CD4-positive, alpha-beta T cell treated with Interleukin-10 for 1 hour (primary cell): ENCODE results near the gene TBC1D3G.
"Not testable (repeated sequence)": the region's sequence is repeated elsewhere in the genome, so short reads cannot be mapped to it uniquely, and the experiment has no call there.

Experiments
- DNase-seq: peaks from one replicate; pipeline ENCODE4 v3.0.0-alpha.2; 2020

Gene TBC1D3G

DNA sequence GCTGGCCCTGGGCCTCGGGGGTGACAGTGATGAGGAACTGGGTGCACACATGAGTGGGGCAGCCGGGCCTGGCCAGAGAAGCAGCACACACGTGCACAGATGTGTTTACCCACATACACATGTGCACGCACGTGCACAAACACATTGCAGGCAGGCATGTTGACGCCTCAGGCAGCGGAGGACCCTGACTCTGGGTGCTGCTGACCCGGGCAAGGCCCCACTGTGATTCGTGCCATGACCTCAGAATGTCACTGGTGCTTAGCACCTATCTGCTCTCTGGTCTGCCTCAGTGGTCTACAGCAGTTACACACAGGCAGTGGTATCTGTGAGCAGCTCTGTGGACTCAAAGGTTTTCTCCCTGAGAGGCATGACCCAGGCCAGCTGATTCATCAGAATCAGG, at the start of gene TBC1D3G:
Gene TBC1D3G (plus strand): TSS at position 301 of the 400 bp plus-strand sequence. CDS start 1,528 bp downstream, outside the sequence.
- not testable (repeated sequence) for DNase-seq

DNA sequence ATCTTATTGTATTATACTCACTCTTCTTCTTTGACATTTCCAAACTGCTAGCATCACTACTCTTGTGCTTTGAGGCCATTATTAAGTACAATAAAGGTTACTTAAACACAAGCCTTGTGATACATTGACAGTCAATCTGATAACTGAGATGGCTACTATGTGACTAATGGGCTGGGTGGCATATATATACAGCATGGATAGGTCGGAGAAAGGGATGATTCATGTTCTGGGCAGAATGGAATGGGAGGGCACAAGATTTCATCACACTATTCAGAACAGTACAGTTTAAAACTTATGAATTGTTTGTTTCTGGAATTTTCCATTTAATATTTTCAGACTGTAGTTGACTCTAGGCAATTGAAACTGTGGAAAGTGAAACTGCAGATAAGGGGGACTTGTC, 40.4 kb upstream of the TBC1D3G start:
- not testable (repeated sequence) for DNase-seq

DNA sequence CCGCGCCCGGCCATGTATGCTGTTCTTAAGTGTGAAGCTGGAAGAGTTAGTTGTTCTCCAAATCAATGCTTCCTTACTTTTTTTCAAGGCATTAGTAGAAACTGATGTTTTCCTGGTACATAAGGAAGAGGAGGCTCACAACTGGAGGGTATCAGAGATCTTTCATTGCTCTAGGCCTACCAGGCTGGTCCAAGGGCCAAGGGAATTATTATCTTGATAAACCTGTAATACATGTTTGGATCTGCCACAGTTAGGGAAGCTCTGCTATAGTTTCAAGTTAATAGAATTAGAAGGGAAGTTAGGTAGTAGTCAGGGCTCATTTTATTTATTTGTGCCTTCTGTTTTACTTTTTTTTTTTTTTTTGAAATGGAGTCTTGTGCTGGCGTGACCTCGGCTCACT, 39.5 kb upstream of the TBC1D3G start:
- not testable (repeated sequence) for DNase-seq

DNA sequence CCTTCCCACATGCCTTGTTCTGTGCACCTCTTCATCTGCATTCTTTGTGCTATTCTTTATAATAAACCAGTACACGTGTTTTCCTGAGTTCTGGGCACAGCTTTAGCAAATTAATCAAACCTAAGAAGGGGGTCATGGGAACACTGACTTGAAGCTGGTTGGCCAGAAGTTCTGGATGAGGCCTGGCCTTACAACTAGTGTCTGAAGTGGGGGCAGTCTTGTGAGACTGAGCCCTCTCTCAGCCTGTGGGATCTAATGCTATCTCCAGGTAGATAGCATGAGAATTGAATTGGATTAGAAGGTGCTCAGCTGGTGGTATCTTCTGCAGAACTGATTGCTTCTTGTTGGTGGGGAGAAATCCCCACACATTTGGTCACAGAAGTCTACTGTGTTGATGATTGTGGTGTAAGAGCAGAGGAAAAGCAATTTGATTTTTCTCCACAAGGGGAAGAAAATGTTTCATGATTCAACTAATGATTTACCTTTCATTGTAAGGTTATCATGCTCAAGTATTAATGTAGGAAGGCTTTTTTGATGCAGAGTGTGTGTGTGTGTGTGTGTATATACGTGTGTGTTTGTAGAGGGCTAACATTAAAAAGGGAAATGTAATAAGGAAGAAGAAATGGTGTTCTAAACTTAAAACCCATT, 33.6 kb upstream of the TBC1D3G start:
- not testable (repeated sequence) for DNase-seq

DNA sequence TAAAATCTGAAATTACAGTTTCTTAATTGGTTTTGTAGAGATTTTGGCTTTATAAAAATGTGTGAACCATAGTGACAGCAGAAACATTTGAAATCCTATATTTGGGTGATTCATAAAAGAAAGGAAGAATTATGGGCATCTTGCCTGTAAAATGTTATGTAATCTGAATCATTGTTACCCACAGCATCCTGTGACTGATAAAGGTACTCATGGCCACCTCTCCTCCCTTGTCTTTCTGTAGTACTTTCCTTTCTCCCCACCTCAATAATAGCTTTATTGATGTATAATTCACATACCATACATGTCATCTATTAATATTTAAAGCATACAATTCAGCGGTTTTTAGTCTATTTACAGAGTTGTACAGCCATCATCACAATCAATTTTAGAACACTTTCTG, 28.5 kb upstream of the TBC1D3G start:
- not testable (repeated sequence) for DNase-seq

DNA sequence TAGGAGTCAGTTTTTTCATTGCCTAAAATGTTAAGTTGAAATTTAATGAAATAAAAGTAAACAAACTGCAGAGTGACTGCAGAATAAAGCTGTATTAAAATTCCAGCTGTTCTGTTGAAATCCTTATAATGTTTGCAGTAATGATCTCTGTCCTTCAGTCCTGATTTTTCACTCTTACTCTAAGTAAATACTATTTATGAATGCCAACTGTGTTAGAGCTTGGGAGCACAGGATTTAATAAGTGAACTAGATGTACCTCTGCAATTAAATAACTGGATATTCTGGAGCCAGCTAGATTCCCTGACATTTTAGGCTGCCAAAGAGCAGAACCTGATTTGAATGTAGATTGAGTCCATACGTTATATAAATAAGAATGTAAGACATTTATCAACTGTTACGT, 7.9 kb upstream of the TBC1D3G start:
- not testable (repeated sequence) for DNase-seq

DNA sequence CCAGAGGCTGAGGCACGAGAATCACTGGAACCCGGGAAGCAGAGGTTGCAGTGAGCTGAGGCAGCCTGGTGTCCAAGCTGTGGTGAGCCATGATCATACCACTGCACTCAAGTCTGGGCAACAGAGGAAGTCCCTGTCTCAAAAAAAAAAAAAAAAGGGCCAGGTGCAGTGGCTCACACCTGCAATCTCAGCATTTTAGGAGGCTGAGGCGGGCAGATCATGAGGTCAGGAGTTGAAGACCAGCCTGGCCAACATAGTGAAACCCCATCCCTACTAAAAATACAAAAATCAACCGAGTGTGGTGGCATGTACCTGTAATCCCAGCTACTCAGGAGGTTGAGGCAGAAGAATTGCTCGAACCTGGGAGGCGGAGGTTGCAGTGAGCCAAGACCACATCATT, 38.8 kb downstream of the TBC1D3G start:
- not testable (repeated sequence) for DNase-seq

DNA sequence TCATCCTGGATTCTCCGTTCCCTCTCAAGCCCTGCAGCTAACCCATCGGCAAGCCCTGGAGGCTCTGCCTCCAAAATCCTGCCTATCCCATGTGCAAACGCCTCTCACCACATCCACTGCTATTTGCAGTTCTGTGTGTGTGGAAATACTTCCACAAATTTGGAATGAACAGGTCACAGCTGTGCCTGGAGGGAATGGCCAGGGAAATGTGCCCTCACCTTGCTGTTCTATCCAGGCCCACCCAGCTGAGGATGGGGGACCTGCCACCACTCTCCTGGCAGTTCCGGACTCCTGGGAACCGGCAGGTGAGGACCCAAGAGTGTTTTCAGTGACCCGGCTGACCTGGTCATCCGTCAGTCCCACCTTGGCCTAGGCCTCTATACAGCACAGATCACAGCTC, 52.3 kb downstream of the TBC1D3G start:
- not testable (repeated sequence) for DNase-seq
